GM12873 (cell line): Measurements from ENCODE around the gene SLC10A3.

Experiments
- CTCF ChIP-seq: IDR thresholded peaks from 2 replicates; pipeline ENCODE4 v1.5.1; 2012; ENCODE audit warnings: low read depth, mild to moderate bottlenecking, moderate library complexity, low read length, control low read depth; ENCODE audit not compliant: insufficient read depth; ENCODE audit errors: missing control alignments

SLC10A3 gene

GRCh38 chrX:154484255-154485149 is 5.9 kb downstream of the SLC10A3 start:
- TF ChIP-seq CTCF: no peak

GRCh38 chrX:154483325-154483724 is 7.1 kb downstream of the SLC10A3 start:
- no peak for TF ChIP-seq CTCF

- TF ChIP-seq CTCF: no peak
Measured at GRCh38 chrX:154482786-154483185, 7.6 kb downstream of the SLC10A3 start.

- no peak for TF ChIP-seq CTCF
Measured at GRCh38 chrX:154481911-154482601, 8.4 kb downstream of the SLC10A3 start.

GRCh38 chrX:154481195-154481594 is 9.2 kb downstream of the SLC10A3 start:
- no peak for TF ChIP-seq CTCF

GRCh38 chrX:154478728-154479622 is 11.5 kb downstream of the SLC10A3 start, which contains the start of gene LAGE3:
Gene LAGE3 (minus strand): TSS chrX:154479281. CDS start chrX:154478915, 366 bp downstream.
- TF ChIP-seq CTCF: no peak
